ENCODE results near the gene BRSK2. TPM values are rescaled to one million over a fixed set of nuclear protein-coding genes. Genes with fewer than 3 reads are reported as not detected.

The BRSK2 gene
- total RNA-seq, 4 donors from 2014 or later, result 0.26 to 0.30 TPM; not detected in 2

GRCh38 chr11:1382429-1382828, 7.3 kb upstream of the BRSK2 start:
- peaks cover 9% of the 10 kb centered on the region for H3K27me3 ChIP-seq
- no peak for DNase-seq (ENCODE audit: low spot score in 2 of 2)
- peaks cover 10% of the 10 kb centered on the region for H3K4me1 ChIP-seq
- no peaks in the 10 kb centered on the region for H3K9me3 ChIP-seq
- TF ChIP-seq POLR2AphosphoS5 (IDR thresholded peaks at IDR 0.05), result no peak
- TF ChIP-seq EP300 (IDR thresholded peaks at IDR 0.05), result no peak
- no peak for TF ChIP-seq POLR2A (IDR thresholded peaks at IDR 0.05)
- TF ChIP-seq, protein P1, sequence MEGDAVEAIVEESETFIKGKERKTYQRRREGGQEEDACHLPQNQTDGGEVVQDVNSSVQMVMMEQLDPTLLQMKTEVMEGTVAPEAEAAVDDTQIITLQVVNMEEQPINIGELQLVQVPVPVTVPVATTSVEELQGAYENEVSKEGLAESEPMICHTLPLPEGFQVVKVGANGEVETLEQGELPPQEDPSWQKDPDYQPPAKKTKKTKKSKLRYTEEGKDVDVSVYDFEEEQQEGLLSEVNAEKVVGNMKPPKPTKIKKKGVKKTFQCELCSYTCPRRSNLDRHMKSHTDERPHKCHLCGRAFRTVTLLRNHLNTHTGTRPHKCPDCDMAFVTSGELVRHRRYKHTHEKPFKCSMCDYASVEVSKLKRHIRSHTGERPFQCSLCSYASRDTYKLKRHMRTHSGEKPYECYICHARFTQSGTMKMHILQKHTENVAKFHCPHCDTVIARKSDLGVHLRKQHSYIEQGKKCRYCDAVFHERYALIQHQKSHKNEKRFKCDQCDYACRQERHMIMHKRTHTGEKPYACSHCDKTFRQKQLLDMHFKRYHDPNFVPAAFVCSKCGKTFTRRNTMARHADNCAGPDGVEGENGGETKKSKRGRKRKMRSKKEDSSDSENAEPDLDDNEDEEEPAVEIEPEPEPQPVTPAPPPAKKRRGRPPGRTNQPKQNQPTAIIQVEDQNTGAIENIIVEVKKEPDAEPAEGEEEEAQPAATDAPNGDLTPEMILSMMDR (IDR thresholded peaks at IDR 0.05), result no peak
- H3K27ac ChIP-seq, result no peak overlapping the region
- no peaks in the 10 kb centered on the region for H3K36me3 ChIP-seq
- 63% methylated on average over 20 of the region's 23 CpGs for WGBS
- no peak overlapping the region for H3K4me3 ChIP-seq

- H3K27me3 ChIP-seq, result peaks cover 9% of the 10 kb centered on the region
- H3K4me1 ChIP-seq, result peaks cover 10% of the 10 kb centered on the region
- 3% methylated on average over 10 of the region's 56 CpGs for WGBS
- TF ChIP-seq, protein P1 (IDR thresholded peaks at IDR 0.05), result no peak
- TF ChIP-seq POLR2AphosphoS5 (IDR thresholded peaks at IDR 0.05), result no peak
- no peak for TF ChIP-seq POLR2A (IDR thresholded peaks at IDR 0.05)
- no peak for TF ChIP-seq EP300 (IDR thresholded peaks at IDR 0.05)
- peak; percentile 87 to 90 for DNase-seq (ENCODE audit: low spot score in 2 of 2)
- H3K9me3 ChIP-seq, result no peaks in the 10 kb centered on the region
- no peak overlapping the region for H3K27ac ChIP-seq
- H3K4me3 ChIP-seq, result peak overlapping the region; percentile 56
- no peaks in the 10 kb centered on the region for H3K36me3 ChIP-seq
Observed at GRCh38 chr11:1382831-1383607, 6.7 kb upstream of the BRSK2 start.

DNA sequence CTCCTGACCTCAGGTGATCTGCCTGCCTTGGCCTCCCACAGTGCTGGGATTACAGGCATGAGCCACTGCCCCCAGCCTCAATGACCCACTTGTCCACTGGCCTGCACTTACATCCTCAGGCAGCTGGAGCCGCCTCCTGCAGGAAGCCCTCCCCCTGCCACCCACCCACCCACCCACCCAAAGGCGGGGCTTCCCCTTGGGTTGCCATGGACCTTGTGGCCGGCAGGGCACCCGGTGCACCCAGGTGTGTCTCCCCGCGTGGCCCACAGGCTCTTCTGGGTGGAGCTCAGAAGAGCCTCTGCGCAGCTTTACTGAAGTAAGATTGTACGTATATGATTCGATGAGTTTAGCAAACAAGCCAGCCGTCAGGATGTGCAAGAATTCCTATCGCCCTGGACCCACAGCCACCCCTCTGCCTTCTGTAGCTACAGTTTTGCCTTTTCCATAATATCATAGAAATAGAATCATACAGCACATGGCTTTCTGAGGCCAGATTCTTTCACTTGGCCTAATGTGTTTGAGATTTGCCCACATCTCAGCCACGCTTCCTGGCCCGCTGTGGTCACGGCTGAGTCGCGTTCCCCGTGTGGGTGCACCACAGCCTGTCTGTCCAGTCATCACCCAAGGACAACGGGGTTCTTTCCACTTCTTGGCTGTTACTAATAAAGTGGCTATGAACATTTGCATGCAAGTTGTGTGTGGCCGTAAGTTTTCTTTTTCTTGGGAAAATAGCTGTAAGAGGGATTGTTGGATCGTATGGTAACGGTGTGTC, 5.3 kb upstream of the BRSK2 start:
- DNase-seq (ENCODE audit: low spot score in 2 of 2), result no peak
- no peak overlapping the region for H3K27ac ChIP-seq
- H3K27me3 ChIP-seq, result peaks cover 20% of the 10 kb centered on the region
- no peaks in the 10 kb centered on the region for H3K36me3 ChIP-seq
- TF ChIP-seq, protein P1 (IDR thresholded peaks at IDR 0.05), result no peak
- TF ChIP-seq POLR2AphosphoS5 (IDR thresholded peaks at IDR 0.05) (no peak), POLR2A (IDR thresholded peaks at IDR 0.05) (no peak), EP300 (IDR thresholded peaks at IDR 0.05) (no peak)
- H3K9me3 ChIP-seq, result no peaks in the 10 kb centered on the region
- H3K4me1 ChIP-seq, result peaks cover 18% of the 10 kb centered on the region
- H3K4me3 ChIP-seq, result no peak overlapping the region
- 72% methylated on average over 19 of the region's 21 CpGs for WGBS

- TF ChIP-seq, protein P1 (IDR thresholded peaks at IDR 0.05), result no peak
Observed at GRCh38 chr11:1387521-1387920, 2.2 kb upstream of the BRSK2 start.

More at GRCh38 chr11:1387521-1387920, 2.2 kb upstream of the BRSK2 start:
- DNase-seq (ENCODE audit: low spot score in 2 of 2), result no peak
- Histone ChIP-seq H3K27ac (no peak overlapping the region), H3K36me3 (no peaks in the 10 kb centered on the region), H3K4me1 (peaks cover 26% of the 10 kb centered on the region), H3K9me3 (no peaks in the 10 kb centered on the region), H3K4me3 (no peak overlapping the region), H3K27me3 (peaks cover 42% of the 10 kb centered on the region)
- WGBS, result 89% methylated on average over 10 of the region's 10 CpGs
